HG03039 (cell line): ENCODE measurements around the gene ACAT2.
"Not testable (repeated sequence)": the region's sequence is repeated elsewhere in the genome, so short reads cannot be mapped to it uniquely, and the experiment has no call there.

Experiments
- ATAC-seq: cut with Tn5 transposase; IDR thresholded peaks from one replicate; pipeline ENCODE4 v1.9.1; 2021; ENCODE audit warnings: mild to moderate bottlenecking, moderate library complexity; ENCODE audit not compliant: unreplicated experiment

Gene ACAT2

DNA sequence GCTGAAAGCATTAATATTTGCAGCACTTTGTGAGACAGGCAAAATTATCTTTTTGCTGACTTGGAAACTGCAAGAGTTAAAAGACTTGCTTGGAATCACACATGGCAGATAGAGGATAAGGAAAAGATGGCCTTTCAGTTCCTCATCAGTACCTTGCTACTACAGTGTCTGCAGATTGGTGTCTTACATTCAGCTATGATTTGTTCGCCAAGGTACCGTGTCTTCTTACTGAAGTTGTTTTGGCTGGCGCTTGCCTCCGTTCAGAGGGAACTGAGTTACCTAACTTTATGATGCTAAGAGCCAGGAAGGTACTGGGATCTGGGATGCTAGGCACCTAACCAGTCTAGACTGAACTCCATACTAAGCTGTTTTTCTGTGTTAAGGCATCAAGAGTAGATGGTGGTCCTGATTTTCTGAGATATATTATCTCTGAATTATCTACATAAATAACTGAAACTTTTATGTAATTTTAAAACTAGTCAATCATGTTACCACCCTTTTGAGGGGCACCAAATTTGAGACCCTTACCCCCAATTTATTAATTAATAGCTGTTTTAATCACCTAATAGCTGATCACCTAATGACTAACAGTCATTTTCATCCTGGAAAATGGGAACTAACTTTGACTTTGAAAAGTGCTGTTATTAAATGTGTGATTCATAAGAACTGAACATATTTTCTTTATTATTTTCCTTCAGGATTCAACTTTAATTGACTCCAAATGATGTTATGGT lies 32.1 kb upstream of the ACAT2 start:
- no peak for ATAC-seq

DNA sequence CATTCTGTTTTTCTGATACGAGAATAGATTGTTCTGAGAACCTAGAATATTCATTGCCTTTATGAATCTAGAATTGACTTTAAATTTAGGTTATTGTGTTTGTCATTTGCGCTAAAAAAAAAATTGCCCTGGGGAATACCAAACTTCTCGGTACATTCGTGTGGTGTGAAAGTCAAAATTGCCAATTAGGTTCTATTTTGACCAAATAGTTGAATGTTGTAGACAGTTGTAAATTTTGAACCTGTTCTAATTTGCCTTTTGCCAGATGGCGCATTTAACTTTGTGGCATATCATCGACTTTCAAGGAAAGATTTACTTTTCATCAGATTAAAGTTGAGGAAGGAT lies 31.5 kb upstream of the ACAT2 start:
- ATAC-seq: no peak

DNA sequence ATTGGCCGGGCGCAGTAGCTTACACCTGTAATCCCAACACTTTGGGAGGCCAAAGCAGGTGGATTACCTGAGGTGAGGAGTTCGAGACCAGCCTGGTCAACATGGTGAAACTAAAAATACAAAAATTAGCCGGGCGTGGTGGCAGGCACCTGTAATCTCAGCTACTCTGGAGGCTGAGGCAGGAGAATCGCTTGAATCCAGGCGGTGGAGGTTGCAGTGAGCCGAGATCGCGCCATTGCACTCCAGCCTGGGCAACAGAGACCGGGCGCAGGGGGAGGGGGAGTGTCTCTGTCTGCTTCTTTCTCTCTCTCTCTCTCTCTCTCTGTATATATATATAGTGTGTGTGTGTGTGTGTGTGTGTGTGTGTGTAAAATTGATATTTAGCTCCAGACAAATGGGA lies 29.3 kb upstream of the ACAT2 start:
- not testable (repeated sequence) for ATAC-seq

DNA sequence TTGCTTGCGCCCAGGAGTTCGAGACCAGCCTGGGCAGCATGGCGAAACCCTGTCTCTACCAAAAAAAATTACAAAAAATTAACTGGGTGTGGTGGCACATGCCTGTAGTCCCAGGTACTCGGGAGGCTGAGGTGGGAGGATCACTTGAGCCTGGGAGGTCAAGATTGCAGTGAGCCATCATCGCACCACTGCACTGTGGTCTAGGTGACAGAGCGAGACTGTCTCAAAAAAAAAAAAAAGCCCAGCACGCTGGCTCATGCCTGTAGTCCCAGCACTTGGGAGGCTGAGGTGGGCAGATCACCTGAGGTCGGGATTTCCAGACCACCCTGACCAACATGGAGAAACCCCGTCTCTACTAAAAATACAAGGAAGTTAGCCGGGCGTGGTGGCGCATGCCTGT lies 28.4 kb upstream of the ACAT2 start:
- not testable (repeated sequence) for ATAC-seq

DNA sequence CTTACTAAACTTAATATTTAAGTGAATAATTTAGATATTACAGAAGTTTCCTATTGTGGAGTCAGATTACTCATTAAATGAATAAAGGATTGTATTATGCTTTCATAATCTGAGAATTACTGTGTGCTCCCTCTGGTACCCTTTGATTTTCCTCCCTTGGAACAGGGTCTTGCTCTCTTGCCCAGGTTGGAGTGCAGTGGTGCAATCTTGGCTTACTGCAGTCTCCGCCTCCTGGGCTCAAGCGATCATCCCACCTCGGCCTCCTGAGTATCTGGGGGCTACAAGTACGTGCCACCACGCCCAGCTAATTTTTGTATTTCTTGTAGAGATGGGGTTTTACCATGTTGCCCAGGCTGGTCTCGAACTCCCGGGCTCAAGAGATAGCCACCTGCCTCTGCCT lies 24.9 kb upstream of the ACAT2 start:
- no peak for ATAC-seq

DNA sequence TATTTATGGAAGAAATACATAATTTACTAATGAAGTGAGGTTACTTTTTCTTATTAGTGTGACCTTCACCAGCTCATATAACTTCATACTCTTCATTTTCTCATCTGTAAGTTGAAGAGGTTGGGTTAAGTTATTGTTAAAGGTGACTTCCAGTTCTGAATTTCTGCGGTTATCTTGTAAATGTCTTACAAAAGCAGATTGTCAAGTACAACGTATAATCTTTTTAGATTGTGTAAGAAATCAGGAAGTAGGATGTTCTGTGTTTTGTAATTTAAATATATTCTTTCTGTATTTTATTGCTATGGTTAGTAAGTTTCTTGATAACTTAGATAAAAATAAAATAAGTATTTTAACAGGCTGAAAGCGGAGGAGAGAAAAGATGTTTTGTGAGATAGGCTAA lies 22.5 kb upstream of the ACAT2 start:
- ATAC-seq: no peak

DNA sequence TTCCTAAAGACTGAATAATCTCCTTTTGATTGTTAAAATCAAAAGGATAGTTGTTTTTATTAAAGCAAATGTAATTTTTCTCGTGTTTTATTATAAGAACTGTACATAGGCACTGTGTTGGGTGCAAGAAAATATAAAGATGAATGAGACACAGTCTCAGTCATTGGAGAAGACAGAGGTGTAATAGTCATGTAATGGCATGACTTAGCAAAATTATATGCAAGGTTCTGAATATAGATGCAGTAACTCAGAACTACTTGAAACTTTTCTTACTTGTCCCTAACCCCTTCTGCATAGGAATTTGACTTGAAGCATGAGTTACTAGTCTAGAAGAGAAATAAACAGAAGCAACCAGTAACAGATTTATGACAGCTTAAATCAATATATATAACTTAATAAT lies 19.7 kb upstream of the ACAT2 start:
- ATAC-seq: no peak

DNA sequence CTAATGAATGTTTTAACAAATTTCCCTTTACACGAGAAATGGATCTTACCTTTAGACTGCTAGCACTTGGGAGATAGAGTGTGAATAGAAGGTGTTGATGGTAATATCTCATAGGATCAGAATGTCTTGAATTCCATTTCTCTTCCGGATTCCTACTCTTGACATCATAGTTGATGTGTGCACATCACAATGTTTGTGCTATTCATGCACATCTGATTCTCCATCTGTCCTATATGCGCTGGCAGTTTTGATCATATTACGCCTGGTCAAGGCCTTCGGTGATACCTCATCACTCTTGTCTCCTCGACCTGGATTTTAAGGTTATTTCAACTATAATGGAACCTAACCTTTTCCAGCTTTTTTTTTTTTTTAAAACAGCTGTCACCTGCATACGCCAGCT lies 16.8 kb upstream of the ACAT2 start:
- no peak for ATAC-seq

DNA sequence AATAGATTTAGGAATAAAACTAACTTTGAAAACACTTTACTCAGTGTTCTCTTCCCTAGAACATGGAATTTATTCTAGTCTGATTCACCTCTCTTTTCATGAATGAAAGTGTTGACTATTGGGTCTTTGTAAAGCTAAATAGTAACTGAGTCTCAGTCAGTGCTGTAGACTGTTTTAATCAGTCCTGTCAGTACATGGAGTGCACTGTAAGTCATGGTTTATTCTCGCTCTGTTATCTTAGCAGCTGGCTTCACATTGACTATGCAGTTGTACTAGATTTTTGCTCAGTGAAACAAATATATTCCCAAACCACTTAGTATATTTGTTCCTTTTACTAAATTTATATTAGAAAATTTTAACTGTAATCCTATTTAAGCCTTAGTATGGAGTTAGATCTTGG lies 15.1 kb upstream of the ACAT2 start:
- no peak for ATAC-seq

DNA sequence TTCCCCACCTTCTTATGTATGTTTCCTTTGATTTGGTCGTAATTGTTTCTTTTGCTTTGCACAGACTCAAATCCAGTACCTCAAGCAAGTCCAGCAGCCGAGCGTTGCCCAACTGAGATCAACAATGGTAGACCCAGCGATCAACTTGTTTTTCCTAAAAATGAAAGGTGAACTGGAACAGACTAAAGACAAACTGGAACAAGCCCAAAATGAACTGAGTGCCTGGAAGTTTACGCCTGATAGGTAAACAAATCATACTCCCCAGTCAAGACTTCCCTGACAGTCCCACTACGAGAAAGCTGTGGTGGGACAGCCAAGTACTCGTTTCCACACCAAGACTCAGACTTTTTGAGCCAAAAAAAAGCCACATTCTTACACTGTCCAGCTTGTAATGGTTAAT lies 13.7 kb upstream of the ACAT2 start:
- not testable (repeated sequence) for ATAC-seq

DNA sequence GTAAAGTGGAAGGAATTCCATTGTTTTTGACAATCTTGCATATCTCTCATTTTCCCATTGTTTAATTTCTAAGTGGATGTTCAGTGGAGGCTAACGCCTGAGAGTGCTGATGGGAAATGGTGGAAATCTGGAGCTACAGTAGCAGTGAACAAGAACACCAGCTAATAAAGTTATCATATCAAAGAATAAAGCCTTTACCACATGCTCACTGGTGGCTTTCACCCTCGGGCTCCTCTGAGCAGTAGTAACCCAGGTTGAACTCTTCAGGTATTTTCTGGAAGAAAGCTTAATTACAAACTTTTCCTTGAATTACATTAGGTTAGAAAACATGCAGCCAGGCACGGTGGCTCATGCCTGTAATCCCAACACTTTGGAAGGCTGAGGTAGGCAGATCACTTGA lies 10.4 kb upstream of the ACAT2 start:
- ATAC-seq: no peak

DNA sequence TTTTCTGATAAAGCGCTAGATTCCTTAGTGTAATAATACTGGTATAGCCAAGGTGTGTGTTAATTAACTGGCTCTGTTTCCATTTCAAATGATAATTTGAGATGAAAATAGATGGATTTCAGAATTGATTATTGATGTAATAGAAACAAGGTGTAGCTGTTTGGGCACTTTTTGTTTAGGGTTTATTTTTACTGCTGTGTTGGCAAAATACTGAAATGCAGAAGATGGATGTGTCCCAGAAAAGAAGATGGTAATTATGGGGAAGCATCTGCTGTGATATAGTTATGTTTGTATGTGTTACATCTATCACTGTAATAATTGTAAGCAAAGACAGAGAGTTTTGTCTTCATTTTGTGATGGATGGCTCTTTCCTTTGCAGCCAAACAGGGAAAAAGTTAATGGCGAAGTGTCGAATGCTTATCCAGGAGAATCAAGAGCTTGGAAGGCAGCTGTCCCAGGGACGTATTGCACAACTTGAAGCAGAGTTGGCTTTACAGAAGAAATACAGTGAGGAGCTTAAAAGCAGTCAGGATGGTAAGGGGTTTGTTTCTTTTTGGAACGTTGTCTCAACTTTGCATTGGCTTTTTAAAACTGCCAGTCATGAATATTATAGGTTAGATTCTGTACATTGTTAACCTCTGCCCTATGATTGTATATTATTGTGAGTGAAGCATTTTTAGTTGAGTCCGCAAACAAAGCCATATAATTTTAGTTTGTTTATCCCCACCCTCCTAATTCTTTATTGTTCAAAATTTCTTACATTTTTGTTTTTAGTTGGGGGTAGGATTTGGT lies 8.6 kb upstream of the ACAT2 start:
- no peak for ATAC-seq

DNA sequence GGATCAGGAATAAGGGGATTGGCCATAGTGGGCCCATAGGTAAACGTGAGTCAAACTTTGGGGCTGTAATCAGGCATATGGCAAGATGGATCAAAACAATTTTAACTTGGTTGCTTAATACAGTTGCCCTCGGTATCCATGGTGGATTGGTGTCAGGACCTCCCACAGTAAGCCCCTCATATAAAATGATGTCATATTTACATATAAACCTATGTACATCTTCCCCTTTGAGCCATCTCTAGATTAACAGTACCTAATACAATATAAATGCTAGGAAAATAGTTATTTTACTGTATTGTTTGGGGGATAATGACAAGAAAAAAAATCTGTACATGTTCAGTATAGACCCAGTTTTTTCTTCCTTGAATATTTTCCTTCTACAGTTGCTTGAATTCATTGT lies 7.4 kb upstream of the ACAT2 start:
- no peak for ATAC-seq

DNA sequence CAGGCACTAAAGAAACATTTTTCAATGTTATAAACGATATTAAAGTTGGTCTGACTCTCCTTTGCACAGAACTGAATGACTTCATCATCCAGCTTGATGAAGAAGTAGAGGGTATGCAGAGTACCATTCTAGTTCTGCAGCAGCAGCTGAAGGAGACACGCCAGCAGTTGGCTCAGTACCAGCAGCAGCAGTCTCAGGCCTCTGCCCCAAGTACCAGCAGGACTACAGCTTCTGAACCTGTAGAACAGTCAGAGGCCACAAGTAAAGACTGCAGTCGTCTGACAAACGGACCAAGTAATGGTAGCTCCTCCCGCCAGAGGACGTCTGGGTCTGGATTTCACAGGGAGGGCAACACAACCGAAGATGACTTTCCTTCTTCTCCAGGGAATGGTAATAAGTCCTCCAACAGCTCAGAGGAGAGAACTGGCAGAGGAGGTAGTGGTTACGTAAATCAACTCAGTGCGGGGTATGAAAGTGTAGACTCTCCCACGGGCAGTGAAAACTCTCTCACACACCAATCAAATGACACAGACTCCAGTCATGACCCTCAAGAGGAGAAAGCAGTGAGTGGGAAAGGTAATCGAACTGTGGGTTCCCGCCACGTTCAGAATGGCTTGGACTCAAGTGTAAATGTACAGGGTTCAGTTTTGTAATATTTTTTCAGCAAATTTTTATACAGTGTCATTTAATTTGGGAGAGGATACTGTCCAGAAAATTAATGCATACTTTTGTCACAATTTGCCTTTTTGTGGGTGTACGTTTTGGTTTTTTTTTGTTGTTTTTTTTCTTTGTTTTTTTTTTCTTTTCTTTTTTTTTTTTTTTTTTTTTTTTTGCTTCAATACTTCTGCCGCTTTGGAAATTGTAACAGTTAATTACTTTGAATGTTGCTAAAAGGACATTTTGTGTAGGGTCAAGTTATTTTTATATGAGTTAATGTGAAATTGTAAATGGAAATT lies 6.6 kb upstream of the ACAT2 start:
- ATAC-seq: no peak

DNA sequence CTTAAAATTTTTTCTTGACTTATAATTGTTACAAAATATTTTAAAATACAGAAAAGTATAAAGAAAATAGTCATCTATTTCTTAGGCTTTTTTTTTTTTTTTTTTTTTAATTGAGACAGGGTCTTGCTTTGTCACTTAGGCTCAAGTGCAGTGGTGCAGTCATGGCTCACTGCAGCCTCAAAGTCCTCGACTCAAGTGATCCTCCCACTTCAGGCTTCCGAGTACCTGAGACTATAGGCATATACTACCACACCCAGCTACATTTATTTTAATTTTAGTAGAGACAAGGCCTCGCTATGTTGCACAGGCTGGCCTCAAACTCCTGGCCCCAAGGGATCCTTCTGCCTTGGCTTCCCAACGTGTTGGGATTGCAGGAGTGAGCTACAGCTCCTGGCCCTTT lies 5.3 kb upstream of the ACAT2 start:
- no peak for ATAC-seq

DNA sequence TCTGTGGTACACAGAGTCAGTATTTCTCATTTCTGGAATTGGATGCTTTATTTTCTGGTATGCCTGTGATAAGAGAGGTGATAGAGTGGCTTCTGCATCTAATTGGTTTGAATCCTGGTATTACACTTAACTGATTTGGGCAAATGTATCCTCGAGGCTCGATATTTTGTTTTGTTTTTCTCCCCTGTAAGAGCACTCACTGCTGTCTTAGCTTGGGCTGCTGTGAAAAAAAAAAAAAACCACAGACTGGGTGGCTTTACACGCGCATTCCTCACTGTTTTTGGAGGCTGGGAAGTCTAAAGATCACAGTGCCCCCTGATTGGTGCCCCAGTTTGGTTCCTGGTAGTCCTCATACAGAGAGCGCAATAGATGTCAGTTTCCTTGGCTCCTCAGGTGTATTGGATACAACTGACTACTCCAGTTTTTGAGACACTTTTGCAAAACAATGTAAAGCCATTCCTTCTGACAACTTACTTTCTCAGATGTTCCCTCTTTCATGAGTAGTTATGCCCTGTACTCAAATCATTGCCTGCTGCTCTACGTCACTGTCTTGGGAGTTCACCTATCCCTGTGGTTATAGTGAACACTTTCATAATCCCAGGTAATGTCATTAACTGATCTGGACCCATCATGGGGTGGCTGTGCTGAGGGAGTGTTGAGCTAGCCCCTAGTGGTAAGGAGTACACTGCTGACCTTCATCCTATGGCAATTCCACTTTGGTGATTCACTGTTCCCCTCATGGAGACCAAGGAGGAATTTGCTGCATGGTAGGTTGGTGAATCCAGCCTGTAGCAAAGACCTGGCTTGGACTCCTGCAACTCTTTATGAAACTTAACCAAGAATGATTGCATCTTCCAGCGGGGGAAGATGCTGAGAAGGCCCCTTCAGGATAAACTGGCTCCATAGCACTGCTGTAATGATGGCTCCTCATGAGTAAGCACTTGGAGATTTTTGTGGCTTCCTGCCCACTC lies 3.5 kb upstream of the ACAT2 start:
- ATAC-seq: no peak

DNA sequence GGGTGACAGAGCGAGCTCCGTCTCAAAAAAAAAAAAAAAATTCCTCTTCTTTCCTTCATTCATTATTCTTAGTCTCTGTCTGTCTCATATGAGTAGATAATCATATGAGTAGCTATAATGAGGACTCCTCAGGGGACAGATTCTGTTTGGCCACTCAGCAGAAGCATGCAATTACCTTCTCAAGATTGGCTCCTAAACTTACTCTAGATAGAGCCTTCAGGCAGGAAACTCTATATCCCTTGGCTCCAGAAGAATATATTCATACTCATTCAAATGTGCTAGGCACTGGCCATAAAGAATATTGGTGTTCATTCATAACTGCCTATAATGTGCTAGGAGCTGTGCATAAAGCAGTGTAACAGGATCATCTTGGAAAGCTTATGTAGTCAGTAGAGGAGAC lies 2.2 kb upstream of the ACAT2 start:
- no peak for ATAC-seq

DNA sequence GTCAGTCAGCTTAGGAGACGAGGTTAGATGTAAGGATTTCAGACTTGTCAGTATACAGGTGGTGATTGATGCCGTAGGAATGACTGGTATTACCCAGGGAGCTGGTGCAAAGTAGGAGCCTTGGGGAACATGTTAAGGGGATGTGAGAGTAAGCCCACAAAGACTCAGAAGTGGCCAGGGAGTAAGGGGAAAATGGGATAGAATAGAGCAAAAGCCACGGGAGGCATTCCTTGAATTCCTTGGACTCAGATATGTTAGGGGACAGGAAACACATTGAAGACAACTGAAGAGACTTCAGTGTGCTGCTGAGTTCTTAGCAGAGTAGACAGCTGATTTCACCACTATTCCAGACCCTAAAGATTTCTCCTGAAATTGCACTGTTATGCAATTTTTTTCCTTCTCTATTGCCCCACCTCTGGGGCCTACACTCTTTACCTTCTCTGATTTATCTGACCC lies 1.2 kb upstream of the ACAT2 start:
- no peak for ATAC-seq

DNA sequence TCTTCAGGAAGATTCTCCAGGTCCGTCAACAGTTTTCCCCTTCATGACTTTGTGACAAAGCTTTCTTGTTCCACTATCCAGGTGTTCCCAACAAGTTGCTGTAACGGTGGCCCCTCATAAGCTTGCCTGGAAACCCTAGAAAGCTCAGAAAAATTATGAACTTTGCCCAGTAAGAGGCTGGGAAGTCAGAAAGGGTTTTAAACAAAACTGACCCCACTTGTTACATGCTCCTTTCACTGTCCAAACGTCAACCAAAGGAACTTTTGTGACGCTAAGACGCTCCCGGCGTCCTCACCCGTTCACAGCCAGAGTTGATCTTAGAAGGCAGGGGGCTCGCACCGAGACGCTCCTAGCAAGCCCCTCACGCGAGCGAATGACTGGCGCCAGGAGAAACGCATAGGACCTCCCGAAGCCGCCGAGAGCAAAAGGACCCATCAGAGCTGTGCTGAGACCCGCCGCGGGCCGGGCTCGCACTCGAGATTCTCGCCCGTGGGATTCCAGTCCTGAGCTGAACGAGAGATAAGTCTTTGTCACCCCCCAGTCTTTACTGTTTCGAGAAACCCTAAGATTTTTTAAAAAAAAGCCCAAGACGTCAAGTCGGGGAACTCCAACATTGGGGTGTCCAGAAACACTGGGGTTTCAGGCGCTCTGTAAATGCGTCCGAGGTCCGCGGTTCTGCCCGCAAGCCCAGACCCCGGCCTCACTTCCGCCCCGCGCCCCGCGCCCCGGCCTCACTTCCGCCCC lies 544 bp upstream of the ACAT2 start:
- peak; percentile 0 for ATAC-seq
